ENCODE results near the gene CLOCK.
"Not testable (repeated sequence)": the region's sequence is repeated elsewhere in the genome, so short reads cannot be mapped to it uniquely, and the experiment has no call there.

Gene CLOCK, protein sequence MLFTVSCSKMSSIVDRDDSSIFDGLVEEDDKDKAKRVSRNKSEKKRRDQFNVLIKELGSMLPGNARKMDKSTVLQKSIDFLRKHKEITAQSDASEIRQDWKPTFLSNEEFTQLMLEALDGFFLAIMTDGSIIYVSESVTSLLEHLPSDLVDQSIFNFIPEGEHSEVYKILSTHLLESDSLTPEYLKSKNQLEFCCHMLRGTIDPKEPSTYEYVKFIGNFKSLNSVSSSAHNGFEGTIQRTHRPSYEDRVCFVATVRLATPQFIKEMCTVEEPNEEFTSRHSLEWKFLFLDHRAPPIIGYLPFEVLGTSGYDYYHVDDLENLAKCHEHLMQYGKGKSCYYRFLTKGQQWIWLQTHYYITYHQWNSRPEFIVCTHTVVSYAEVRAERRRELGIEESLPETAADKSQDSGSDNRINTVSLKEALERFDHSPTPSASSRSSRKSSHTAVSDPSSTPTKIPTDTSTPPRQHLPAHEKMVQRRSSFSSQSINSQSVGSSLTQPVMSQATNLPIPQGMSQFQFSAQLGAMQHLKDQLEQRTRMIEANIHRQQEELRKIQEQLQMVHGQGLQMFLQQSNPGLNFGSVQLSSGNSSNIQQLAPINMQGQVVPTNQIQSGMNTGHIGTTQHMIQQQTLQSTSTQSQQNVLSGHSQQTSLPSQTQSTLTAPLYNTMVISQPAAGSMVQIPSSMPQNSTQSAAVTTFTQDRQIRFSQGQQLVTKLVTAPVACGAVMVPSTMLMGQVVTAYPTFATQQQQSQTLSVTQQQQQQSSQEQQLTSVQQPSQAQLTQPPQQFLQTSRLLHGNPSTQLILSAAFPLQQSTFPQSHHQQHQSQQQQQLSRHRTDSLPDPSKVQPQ

DNA sequence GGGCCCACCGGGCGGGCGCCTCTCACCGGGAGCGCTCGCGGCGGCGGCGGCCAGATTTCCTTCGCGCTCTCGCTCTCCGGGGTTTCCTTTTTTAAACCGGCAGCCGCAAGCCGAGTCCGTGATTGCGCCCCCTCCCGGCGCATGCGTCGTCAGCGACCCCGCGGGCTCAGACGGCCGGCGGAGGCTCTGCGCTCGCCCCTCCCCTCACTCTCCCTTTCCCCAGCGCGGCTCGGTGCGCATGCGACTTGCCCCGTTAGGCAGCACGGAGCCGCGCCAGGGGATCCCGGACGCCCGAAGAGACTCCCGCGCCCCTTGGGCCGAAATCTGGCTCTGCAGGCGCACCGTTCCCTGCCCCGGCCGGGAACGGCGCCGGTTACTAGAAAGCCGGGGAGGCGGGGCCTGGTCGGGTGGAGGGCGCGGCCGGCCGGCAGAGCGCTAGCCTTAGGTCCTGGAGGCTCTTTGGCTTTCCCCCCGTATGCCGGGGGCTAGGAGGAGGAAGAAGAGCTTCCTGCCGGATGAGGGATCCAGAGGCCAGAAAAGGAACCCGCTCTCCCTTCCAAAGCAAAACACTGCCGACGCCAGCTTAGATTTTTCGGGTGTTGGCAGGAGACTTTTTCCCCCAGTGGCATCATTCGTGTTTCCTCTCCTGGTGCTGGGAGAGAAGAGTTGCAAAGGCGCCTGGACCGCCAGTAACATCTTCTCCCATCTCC, at the start of gene CLOCK:
Gene CLOCK, minus strand, starts transcription at position 154 of the 710 bp plus-strand sequence. CDS start 64,124 bp downstream, outside the sequence.
- peak; percentile 89 to 95 for DNase-seq

DNA sequence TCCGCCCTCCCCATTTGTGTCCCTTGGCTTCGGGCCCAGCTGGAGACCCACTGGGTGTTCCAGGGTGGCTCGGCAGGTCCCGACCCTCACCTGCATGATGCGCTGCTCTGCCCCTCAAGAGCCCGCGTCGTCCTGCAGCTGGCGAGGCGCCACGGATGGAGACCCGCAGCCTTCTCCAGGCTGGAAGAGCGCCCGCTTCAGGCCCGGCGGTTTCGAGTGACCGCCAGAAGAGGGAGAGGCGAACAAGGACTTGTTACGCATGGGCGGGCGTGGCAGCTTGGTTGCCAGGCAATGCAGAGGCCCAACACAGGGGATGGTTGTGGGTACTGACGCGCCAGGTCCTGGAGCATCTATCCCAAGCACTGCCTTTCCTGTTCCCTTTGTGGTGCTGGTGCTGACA, 45.3 kb upstream of the CLOCK start, which contains the start of gene PDCL2:
Gene PDCL2, minus strand, starts transcription at position 232 of the 400 bp plus-strand sequence. Its CDS starts 136 bp downstream, at position 96.
- peak; percentile 71 to 84 for DNase-seq

DNA sequence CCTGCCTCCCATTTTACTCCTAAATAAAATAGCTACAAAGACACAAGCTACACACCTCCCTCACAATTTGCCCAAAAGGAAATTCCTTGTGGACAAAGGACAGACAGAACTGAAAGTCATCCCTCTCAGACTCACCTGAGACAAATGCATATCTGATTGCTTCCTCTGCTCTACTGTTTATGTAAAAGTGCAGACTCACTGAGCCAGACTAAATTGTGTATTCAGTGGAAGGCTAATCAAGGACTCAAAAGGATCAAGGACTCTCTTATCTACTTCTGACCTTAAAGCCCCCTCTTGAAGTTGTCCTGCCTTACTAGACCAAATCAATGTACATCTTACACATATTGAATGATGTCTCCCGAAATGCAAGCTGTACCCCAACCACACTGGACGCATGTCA, 41.5 kb upstream of the CLOCK start:
- no peak for DNase-seq

DNA sequence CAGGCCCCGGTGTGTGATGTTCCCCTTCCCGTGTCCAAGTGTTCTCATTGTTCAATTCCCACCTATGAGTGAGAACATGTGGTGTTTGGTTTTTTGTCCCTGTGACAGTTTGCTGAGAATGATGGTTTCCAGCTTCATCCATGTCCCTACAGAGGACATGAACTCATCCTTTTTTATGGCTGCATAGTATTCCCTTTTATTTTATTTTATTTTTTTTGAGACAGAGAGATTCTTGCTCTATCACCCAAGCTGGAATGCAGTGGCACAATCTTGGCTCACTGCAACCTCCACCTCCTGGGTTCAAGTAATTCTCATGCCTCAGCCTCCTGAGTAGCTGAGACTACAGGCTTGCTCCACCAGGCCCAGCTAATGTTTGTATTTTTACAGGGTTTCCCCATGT, 36.1 kb upstream of the CLOCK start:
- not testable (repeated sequence) for DNase-seq

DNA sequence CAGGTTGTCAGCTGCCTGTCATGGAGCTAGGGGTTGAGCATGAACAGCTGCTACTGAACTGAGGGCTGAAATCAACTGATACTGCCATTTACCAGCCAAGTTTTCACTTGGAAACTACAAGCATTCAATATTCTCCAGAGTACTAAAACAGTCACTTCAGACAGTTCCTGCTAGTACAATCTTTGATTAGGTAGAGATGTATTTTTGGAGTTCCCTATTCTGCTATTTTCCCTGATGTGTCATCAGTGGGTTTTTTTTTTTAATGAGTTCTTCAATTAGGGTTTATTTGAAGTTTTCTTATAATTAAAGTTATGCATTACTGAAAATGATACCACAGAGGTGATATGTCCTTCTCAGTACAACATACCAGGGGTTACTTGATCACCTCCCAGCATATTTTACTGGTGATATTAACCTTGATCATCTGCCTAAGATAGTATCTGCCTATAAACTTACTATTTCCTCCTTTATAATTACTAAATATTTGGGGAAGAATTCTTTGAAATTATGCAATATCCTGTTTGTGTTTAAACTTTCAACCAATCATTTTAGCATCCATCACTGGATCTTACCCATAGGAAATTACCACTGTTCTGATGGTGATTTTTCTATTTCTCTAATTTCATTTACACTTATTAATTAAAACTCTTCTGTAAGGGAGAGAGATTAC, 31.8 kb upstream of the CLOCK start:
- DNase-seq = no peak

DNA sequence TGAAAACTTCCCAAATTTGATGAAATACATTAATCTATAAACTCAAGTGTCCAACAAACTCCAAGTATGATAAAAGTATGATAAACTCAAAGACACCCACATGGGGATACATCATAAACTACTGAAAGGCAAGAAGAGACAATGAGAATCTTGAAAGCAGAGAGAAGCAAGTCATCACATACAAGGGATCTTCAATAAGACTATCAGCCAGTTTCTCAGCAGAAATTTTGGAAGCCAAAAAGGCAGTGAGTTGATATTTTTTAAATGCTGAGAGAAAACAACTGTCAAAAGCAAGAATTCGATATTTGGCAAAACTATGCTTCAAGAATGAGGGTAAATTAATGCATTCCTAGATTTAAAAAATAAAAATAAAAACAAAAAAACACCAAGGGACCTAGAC, 28.8 kb upstream of the CLOCK start:
- no peak for DNase-seq

DNA sequence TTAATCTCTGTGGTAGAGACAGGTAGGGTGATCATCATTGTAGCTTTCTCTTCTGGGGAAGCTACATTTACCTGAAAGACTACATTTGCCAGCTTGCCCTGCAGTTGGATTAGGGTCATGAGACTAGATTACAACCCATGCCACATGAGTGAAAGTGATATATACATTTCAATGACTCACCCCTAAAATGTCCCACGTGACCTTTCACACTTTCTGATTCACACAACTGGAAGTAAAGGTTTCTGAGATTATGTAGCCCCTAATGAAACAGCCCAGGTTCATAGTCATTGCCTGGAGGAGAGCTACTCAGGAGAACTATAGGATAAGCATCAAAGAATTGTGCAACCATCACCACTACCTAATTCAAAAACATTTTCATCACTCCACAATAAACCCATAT, 27.5 kb upstream of the CLOCK start:
- DNase-seq = no peak

DNA sequence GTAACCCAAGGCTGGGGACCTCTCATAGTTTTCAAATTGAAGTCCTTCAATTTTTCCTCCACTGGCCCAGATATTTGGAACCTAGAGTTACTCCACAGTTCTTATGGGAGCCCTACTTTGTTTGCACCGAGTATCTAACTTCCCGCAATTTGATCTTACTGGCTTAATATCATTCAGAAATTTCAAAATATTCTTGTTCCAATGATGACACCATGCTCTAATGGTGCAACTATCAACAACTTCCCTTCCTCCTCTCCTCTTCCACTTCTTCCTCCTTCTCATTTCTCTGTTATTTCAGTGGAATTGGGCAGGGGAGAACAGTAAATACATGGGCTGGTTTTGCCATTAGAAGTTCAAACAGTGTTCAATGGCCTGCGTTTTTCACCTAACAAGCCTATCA, 25.1 kb upstream of the CLOCK start:
- DNase-seq = no peak

DNA sequence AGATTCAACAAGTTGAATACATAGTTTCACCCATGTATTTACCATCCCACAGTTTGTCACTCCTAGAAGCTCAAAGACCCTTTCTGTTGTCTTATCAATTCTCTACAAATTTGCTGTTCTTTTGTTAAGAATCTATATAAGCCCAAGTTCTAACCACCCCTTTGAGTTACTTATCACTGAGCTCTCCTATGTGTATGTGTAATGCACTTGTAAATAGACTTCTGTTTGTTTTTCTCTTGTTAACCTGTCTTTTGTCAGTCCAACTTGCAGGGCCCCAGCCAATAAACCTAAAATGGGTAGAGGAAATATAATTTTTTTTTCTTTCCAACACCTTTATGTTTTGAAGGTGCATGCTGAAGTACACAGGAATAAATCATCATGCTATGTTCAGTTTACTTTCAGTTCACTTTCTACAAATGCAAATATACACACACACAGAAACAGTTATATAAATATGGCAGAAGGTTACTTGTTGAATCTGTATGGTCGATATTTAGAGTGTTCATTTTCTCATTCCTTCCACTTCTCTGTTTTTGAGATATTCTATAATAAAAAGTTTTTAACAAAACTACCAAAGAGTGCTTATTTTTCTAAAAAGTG, 22.3 kb upstream of the CLOCK start:
- DNase-seq = no peak

DNA sequence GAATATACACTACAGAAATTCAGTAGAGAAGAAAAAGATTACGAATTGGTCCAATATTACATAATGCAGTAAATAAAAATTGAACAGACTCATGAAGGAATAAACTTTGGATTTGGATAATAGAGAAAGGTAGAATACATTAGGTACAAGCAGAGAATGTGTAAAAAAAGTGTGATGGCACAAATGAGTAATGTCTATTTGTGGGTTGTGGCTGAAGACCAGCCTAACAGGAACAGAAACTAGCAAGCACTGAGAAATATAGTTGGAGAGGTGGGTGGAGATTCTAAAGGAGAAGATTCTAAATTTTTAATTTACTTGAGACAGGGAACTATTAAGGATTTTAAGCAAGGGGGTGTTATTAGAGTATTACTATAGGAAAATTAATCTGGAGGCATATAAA, 15.2 kb upstream of the CLOCK start:
- DNase-seq = no peak

DNA sequence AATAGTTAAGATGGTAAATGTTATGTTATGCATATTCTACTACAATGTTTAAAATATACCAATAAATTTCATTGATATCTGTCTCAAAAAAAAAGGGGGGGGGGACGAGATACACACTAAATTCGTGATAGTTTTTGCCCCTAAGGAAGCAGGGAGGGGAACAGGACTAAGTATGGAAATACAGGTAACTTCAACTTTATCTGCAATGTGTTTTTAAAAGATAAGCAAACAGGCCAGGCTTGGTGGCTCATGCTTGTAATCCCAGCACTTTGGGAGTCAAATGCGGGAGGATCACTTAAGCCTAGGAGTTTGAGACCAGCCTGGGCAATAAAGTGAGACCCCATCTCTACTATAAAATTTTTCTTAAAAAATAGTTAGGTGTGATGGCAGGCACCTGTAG, 13.4 kb upstream of the CLOCK start:
- no peak for DNase-seq

DNA sequence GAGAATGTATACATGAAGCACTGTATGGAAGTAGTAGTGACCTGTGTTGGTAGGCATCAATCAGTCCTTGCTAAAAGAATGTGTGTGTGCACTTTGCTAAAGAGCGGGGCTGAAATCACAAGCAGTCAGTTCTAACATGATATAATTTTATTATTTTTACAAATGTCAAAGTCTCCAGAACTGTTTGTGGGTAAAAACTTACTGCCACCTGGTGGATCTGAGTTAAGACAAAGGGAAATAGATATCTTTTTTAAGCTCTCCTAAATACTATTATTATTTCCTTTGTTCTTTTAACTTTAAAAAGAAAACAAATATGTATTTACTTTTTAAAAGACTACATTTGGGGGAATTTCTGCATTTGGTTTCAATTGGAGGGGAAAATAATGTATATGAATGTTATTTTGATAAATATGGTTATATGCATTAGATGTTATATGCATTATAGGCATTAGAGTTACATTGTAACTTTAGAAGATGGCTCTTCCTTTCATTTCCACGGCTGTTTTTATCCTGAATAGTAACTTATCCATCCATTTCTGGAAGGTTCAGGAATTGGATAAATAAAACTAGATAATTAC, 7.8 kb upstream of the CLOCK start:
- DNase-seq = no peak

DNA sequence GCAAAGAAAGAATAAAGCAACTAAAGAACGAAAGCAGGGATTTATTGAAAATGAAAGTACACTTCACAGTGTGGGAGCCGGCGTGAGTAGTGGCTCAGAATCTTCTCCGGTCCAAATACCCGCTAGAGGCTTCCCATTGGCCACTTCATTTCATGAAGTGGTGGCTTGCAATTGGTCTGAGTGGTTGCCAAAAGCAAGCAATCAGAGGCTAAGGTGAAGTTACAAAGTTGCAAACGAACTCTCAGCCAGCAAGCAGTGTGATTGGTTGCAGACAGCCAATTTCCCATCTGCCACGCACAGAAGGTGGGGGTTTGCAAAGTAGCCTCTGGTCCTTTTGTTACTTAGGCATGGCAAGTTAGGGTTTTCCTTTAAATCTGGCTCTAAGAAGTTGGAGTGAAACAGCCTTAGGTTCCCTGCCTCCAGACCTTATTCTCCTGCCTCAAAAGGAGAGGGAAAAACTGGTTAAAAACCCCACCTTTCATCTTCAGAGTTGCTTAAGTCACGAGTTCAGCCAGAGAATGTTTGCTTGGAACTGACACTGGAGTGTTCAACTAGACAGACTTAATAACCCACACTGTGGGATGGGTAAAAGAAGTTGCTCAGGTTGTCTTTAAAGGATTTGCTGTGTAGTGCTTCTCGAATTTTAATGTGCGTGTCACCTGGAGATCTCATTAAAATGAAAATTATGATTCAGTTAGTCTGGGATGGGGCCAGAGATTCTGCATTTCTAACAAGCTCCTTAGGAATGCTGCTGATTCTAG, 6.9 kb upstream of the CLOCK start:
- no peak for DNase-seq

DNA sequence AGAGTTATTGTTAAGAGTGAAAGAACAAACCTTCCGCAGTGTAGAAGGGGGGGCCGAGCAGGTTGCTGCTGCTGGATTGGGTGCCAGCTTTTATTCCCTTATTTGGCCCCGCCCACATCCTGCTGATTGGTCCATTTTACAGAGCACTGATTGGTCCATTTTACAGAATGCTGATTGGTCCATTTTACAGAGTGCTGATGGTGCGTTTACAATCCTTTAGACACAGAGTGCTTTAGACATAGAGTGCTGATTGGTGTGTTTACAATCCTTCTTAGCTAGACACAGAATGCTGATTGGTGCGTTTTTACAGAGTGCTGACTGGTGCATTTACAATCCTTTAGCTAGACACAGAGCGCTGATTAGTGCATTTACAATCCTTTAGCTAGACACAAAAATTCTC, 5.3 kb upstream of the CLOCK start:
- not testable (repeated sequence) for DNase-seq

DNA sequence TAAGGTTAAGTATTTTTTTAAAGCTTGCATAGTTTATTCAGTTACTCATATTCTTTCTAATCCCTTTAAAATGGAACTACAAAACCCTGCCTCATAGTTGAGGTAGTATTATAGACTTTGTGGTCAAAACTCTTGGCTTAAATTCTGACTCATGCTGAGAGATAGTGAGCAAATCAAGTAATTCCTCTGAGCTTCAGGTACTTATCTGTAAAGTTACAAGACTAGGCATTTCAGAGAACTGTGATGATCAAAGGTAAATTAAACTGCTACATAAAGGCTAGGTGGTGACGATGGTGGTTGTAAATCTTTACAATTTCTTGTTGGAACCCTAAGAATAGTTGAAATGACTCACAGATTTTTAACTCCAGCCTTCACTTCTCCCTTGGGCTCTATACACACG, 3.2 kb upstream of the CLOCK start:
- DNase-seq = no peak

DNA sequence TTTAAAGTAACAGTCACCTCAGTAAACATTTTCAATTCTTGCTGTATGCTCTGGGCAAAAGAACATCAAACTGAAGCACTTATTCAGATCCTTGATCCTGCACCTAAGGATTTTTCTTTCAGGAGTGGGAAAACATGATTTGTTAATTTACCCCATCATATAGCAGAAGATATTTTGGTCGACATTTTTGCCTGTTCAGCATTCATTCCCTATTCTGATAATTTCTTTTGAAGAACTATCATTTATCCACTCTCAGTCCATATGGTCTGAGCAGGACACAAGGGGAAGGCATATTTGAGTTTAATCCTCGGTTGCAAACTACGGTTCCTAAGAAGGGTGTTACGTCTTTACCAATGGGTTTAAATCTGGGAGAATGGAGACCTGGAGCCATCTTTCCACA, 1.2 kb upstream of the CLOCK start:
- DNase-seq = peak in 1 of 2 experiments; percentile 9

DNA sequence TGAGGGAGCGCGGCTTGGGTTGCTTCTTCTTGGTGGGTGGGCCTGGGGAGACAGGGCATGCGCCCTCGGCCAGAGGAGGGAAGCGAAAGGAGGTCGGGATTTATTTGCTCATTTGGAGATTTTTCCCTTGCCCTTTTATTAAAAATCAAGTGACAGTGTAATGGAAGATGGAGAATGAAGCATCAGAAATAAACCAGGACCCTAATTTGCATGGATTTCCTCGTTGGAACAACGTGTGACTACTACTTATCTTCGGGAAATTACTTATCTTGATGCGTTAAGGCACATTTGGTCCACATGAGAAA, 709 bp upstream of the CLOCK start:
- no peak for DNase-seq

DNA sequence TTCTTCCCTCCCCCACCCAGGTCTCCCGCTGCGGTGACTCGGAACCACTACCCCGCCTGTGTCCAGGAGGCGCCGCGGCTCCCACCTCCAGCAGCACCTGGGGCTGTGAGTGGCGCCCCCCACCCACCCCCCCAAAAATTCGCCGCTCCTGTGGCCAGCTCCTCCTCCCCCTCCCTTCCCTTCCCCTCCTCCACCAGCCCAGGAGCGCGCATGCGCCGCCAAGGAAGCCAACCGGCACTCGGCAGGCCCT, 278 bp downstream of the CLOCK start:
- no peak for DNase-seq

DNA sequence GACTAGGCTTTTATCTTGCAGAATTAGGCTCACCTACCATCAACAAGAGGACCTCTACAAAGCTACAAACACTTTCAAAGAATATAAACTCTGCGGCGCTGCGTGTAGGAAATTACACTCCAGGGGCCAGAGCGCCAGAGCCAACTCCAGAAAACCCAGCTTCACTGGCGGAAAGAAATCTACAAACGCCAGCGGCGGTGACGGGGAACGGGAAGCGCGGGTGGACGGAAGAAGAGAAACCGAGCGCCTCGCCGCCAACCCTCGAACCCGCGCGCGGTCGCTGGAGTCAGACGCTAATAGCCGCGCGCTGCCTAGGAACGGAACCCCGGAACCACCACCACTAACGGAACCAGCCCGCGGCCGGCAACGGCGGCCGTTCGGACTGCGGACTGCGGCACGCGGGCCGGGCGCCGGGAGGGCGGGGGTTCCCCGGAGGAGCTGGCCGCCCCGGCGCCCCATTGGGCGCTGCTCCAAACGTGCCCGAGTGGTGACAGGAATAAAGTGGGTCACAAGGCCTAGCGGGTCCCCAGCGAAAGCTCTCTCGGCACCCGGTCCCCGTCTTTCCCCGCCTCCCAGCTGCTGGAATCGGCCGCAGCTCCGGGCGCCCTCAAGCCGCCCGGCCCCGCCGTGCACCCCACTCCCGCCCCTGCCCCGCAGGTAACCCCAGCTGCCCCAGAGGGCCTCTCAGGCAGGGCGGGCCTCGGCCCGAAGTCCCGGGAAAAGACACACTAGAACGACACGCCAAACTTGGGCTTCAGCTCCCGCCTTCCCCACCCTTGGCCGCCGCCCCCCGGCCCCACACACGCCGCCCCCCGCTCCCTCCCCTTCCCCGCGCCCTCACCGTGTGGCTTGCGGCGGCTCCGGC, 836 bp downstream of the CLOCK start:
- DNase-seq = peak; percentile 59 to 92

DNA sequence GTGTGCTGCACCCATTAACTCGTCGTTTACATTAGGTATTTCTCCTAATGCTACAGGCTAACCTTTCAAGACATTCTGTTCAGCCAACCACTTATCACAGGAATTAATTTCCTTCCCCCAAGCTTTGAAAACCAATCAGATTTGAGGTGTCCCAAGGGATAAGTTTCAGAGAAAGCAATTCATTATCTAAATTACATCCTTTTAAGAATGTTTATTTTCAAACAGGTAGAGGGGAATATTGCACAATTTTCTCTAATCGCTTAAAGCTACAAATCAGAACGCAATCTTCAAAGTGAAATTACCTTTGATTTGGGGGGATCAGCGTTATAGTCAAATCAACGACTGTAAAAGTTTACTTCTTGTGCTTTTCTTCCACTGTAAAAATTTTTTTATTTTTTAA, 1.6 kb downstream of the CLOCK start:
- peak in 1 of 2 experiments; percentile 33 for DNase-seq

DNA sequence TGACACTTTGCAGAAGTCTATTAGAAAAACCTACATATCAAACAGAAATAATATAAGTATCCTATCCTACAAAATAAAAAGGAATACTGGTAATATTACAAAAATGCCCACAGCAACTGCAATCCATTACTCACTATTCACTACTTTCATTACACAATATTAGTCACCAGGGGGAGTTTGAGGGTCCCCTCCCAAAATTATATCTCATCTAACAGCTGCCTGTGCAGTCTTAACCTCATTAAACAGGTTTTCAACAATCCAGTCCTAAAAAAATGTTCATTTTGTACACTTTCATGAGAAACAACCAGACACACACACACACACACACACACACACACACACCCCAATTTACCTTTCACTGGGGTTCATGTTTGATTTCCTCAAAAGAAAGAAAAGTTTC, 2.9 kb downstream of the CLOCK start:
- DNase-seq = no peak
